Keratinocyte (primary cell): ENCODE data around the gene PARP4. TPM values are rescaled to one million over a fixed set of nuclear protein-coding genes. Genes with fewer than 3 reads are reported as not detected.

Experiments
- DNase-seq: peaks from one replicate; pipeline ENCODE4 v3.0.0-alpha.2; 2011; ENCODE audit warnings: low read depth, missing footprints, low spot score
- FAIRE-seq: peaks from 2 replicates; lab custom pipeline; 2011; peaks lifted over from hg19 to GRCh38; lab: Jason Lieb, UNC
- H2AFZ ChIP-seq: 2 replicates; pipeline ENCODE4 v1.6.0; 2012; ENCODE audit warnings: low read length, control low read depth, inconsistent platforms; ENCODE audit not compliant: control insufficient read depth
- H3K27ac ChIP-seq: 2 replicates; pipeline ENCODE4 v1.5.1; 2011; ENCODE audit warnings: low read length; ENCODE audit not compliant: control insufficient read depth, insufficient read depth
- H3K27me3 ChIP-seq: 3 replicates; pipeline ENCODE4 v1.6.0; 2011; ENCODE audit warnings: low read length; ENCODE audit not compliant: control insufficient read depth, insufficient read depth; ENCODE audit errors: extremely low read depth
- H3K36me3 ChIP-seq, 2 experiments: 2 replicates in 1 of 2; 3 replicates in 1 of 2; pipeline ENCODE4 v1.5.1; 2011; ENCODE audit warnings: low read length in 2 of 2, mild to moderate bottlenecking in 1 of 2; ENCODE audit not compliant: control insufficient read depth in 2 of 2, insufficient read depth in 2 of 2; ENCODE audit errors: extremely low read depth in 1 of 2
- H3K4me1 ChIP-seq: 3 replicates; pipeline ENCODE4 v1.5.1; 2011; ENCODE audit warnings: low read length; ENCODE audit not compliant: control insufficient read depth, insufficient read depth; ENCODE audit errors: extremely low read depth
- H3K4me2 ChIP-seq: 3 replicates; pipeline ENCODE4 v1.6.0; 2011; ENCODE audit warnings: low read depth, low read length; ENCODE audit not compliant: control insufficient read depth, insufficient read depth; ENCODE audit errors: extremely low read depth
- H3K4me3 ChIP-seq, 3 experiments: fragments of 200-600 bp in 1 of 3; sonication (generic) in 1 of 3; 2 replicates in 2 of 3; 3 replicates in 1 of 3; pipeline ENCODE4 v1.5.1; 2011 to 2016; ENCODE audit warnings: low read length in 3 of 3, mild to moderate bottlenecking in 3 of 3, control low read depth in 2 of 3, inconsistent platforms in 1 of 3, low read depth in 1 of 3, mixed read lengths in 1 of 3, mixed run types in 1 of 3, moderate library complexity in 1 of 3; ENCODE audit not compliant: control insufficient read depth in 2 of 3, insufficient read depth in 2 of 3; ENCODE audit errors: extremely low read depth in 1 of 3
- H3K79me2 ChIP-seq: 2 replicates; pipeline ENCODE4 v1.6.0; 2012; ENCODE audit warnings: low read length; ENCODE audit not compliant: control insufficient read depth, insufficient read depth
- H3K9ac ChIP-seq: 3 replicates; pipeline ENCODE4 v1.6.0; 2011; ENCODE audit warnings: low read length; ENCODE audit not compliant: control insufficient read depth, insufficient read depth; ENCODE audit errors: extremely low read depth
- H3K9me1 ChIP-seq: 3 replicates; pipeline ENCODE4 v1.6.0; 2011; ENCODE audit warnings: low read length; ENCODE audit not compliant: control insufficient read depth, insufficient read depth; ENCODE audit errors: extremely low read depth
- H3K9me3 ChIP-seq: 2 replicates; pipeline ENCODE4 v1.5.1; 2012; ENCODE audit warnings: low read depth, low read length; ENCODE audit not compliant: control insufficient read depth
- H4K20me1 ChIP-seq: 3 replicates; pipeline ENCODE4 v1.6.0; 2011; ENCODE audit warnings: low read length; ENCODE audit not compliant: control insufficient read depth, insufficient read depth; ENCODE audit errors: extremely low read depth
- CTCF ChIP-seq, 3 experiments: IDR thresholded peaks in 1 of 3; conservative IDR thresholded peaks in 1 of 3; optimal IDR thresholded peaks in 1 of 3; 2 replicates in 2 of 3; 3 replicates in 1 of 3; pipeline versions ENCODE3 to v1.5.1; 2011; ENCODE audit warnings: low read length in 3 of 3, mild to moderate bottlenecking in 3 of 3, moderate library complexity in 2 of 3, control low read depth in 1 of 3, inconsistent platforms in 1 of 3; ENCODE audit not compliant: insufficient read depth in 2 of 3; ENCODE audit errors: extremely low read depth in 1 of 3
- EZH2 ChIP-seq: IDR thresholded peaks from one replicate; pipeline ENCODE4 v1.6.1; 2012; ENCODE audit warnings: inconsistent platforms, mild to moderate bottlenecking, low read length, moderate library complexity
- dilution Hi-C: fragments of 300-500 bp; cut with MboI; formaldehyde crosslinking; loops from one replicate; pipeline ENCODE4 v1.7.0; 2020; ENCODE audit warnings: low sequenced_read_pairs; ENCODE audit not compliant: extremely low pct_ligation_motif_present
- polyA plus RNA-seq, 5 experiments: library from polyadenylated mRNA; depleted of rRNA in 3 of 5; stranded (reverse) in 3 of 5; stranded (forward) in 1 of 5; unstranded in 1 of 5; fragments of >200 nt; gene quantifications; 1 replicate in 1 of 5; 2 replicates in 3 of 5; 3 replicates in 1 of 5; pipeline versions ENCODE4 v1.2.1 to v1.2.3, GENCODE V29; 2011 to 2012; ENCODE audit warnings: missing spikeins in 2 of 5, low read depth in 1 of 5, low replicate concordance in 1 of 5

PARP4 gene
- polyA plus RNA-seq, 1 donor (not counting 4 experiments of a cell fraction or from before 2014, with no cell fraction given), result 44.0 TPM

GRCh38 chr13:24459726-24460125 lies 52.9 kb downstream of the PARP4 start:
- Histone ChIP-seq H3K36me3 (peaks cover 8 to 12% of the 10 kb centered on the region in 2 experiments), H2AFZ (no peak overlapping the region)

GRCh38 chr13:24459234-24459633 lies 53.3 kb downstream of the PARP4 start:
- Histone ChIP-seq H3K79me2 (no peaks in the 10 kb centered on the region), H4K20me1 (no peaks in the 10 kb centered on the region), H3K27ac (no peak overlapping the region), H3K36me3 (peaks cover 12 to 13% of the 10 kb centered on the region in 2 experiments), H3K4me3 (no peak overlapping the region), H3K9ac (no peak overlapping the region), H2AFZ (no peak overlapping the region), H3K4me2 (no peak overlapping the region), H3K27me3 (no peaks in the 10 kb centered on the region), H3K9me3 (no peaks in the 10 kb centered on the region), H3K4me1 (no peaks in the 10 kb centered on the region), H3K9me1 (no peaks in the 10 kb centered on the region)
- no peak for FAIRE-seq
- TF ChIP-seq EZH2 (no peak), CTCF (optimal IDR thresholded peaks at IDR 0.05 in 1 of 3, IDR thresholded peaks at IDR 0.05 in 1 of 3, conservative IDR thresholded peaks at IDR 0.05 in 1 of 3; ENCODE audit: extremely low read depth in 1 of 3, insufficient read depth in 2 of 3, low read length in 3 of 3) (no peak)
- DNase-seq, result no peak
- dilution Hi-C loops, result no loop called here

More at GRCh38 chr13:24459726-24460125, 52.9 kb downstream of the PARP4 start:
- dilution Hi-C loops, result no loop called here
- Histone ChIP-seq H3K4me3 (no peak overlapping the region), H3K9ac (no peak overlapping the region), H3K4me1 (no peaks in the 10 kb centered on the region), H3K79me2 (no peaks in the 10 kb centered on the region), H3K9me3 (no peaks in the 10 kb centered on the region), H3K27me3 (no peaks in the 10 kb centered on the region), H4K20me1 (no peaks in the 10 kb centered on the region), H3K9me1 (no peaks in the 10 kb centered on the region), H3K27ac (no peak overlapping the region), H3K4me2 (no peak overlapping the region)
- TF ChIP-seq EZH2 (no peak), CTCF (optimal IDR thresholded peaks at IDR 0.05 in 1 of 3, IDR thresholded peaks at IDR 0.05 in 1 of 3, conservative IDR thresholded peaks at IDR 0.05 in 1 of 3; ENCODE audit: extremely low read depth in 1 of 3, insufficient read depth in 2 of 3, low read length in 3 of 3) (no peak)
- FAIRE-seq (no peak), DNase-seq (no peak)
